Naive thymus-derived CD4-positive, alpha-beta T cell (primary cell): ENCODE measurements around the gene CCM2L. TPM values are rescaled to one million over a fixed set of nuclear protein-coding genes. Genes with fewer than 3 reads are reported as not detected.

Experiments
- ATAC-seq: fragments of 150-1000 bp; cut with Tn5 transposase; 2 replicates; pipeline ENCODE4 v1.10.0; 2021; ENCODE audit warnings: mild to moderate bottlenecking, moderate library complexity
- CTCF ChIA-PET: fragments of 350-600 bp; sonication (Branson Sonifier 250); formaldehyde crosslinking; loops from one replicate; lab custom pipeline; 2021; ENCODE audit warnings: antibody characterized with exemption; lab: Charles Lee
- POLR2A ChIA-PET: fragments of 350-600 bp; sonication (Branson Sonifier 250); formaldehyde crosslinking; loops from one replicate; lab custom pipeline; 2021; ENCODE audit warnings: antibody characterized with exemption, inconsistent platforms; lab: Charles Lee
- DNase-seq, 9 donors: peaks; one replicate each; pipeline versions ENCODE4 v3.0.0 to v3.0.0-alpha.2; 2020 to 2022; ENCODE audit warnings: mixed read lengths in 1 of 9
- H3K27ac ChIP-seq: one replicate; pipeline ENCODE4 v1.7.0; 2013; ENCODE audit warnings: mild to moderate bottlenecking, low read depth, low read length, moderate library complexity
- H3K27me3 ChIP-seq, 2 donors: one replicate each; pipeline ENCODE4 v1.7.0; 2013; ENCODE audit warnings: low read length in 2 of 2, mild to moderate bottlenecking in 2 of 2, moderate library complexity in 2 of 2; ENCODE audit not compliant: control insufficient read depth in 2 of 2, insufficient read depth in 2 of 2
- H3K36me3 ChIP-seq, 3 experiments: 1 replicate in 2 of 3; 2 replicates in 1 of 3; pipeline ENCODE4 v1.7.0; 2013; ENCODE audit warnings: low read length in 3 of 3, mild to moderate bottlenecking in 3 of 3, moderate library complexity in 1 of 3; ENCODE audit not compliant: insufficient read depth in 3 of 3, control insufficient read depth in 2 of 3
- H3K4me1 ChIP-seq, 2 donors: one replicate each; pipeline ENCODE4 v1.7.0; 2013; ENCODE audit warnings: low read length in 2 of 2, mild to moderate bottlenecking in 2 of 2, moderate library complexity in 1 of 2; ENCODE audit not compliant: control insufficient read depth in 2 of 2, insufficient read depth in 2 of 2
- H3K4me3 ChIP-seq: 2 replicates; pipeline ENCODE4 v1.7.0; 2013; ENCODE audit warnings: mild to moderate bottlenecking, low read length
- H3K9me3 ChIP-seq, 3 experiments: 1 replicate in 2 of 3; 2 replicates in 1 of 3; pipeline ENCODE4 v1.7.0; 2013; ENCODE audit warnings: low read length in 3 of 3; ENCODE audit not compliant: control insufficient read depth in 2 of 3
- H3K27ac Mint-ChIP-seq, 9 donors: one replicate each; pipeline ENCODE4 v1.8.0; 2020 to 2022; ENCODE audit warnings: mixed read lengths in 9 of 9, mild to moderate bottlenecking in 8 of 9, moderate library complexity in 5 of 9, inconsistent platforms in 2 of 9
- H3K27me3 Mint-ChIP-seq, 5 donors: one replicate each; pipeline ENCODE4 v1.8.0; 2021 to 2022; ENCODE audit warnings: mixed read lengths in 5 of 5, mild to moderate bottlenecking in 1 of 5
- H3K36me3 Mint-ChIP-seq, 5 donors: one replicate each; pipeline ENCODE4 v1.8.0; 2020 to 2022; ENCODE audit warnings: mixed read lengths in 5 of 5, mild to moderate bottlenecking in 3 of 5, inconsistent platforms in 1 of 5
- H3K4me1 Mint-ChIP-seq, 7 donors: one replicate each; pipeline ENCODE4 v1.8.0; 2020 to 2022; ENCODE audit warnings: mixed read lengths in 7 of 7, mild to moderate bottlenecking in 3 of 7, inconsistent platforms in 1 of 7
- H3K4me3 Mint-ChIP-seq, 10 donors: one replicate each; pipeline ENCODE4 v1.8.0; 2020 to 2022; ENCODE audit warnings: mild to moderate bottlenecking in 10 of 10, mixed read lengths in 10 of 10, moderate library complexity in 6 of 10, inconsistent platforms in 2 of 10
- H3K9me3 Mint-ChIP-seq, 11 donors: one replicate each; pipeline ENCODE4 v1.8.0; 2020 to 2022; ENCODE audit warnings: mixed read lengths in 11 of 11, mild to moderate bottlenecking in 4 of 11, inconsistent platforms in 1 of 11, moderate library complexity in 1 of 11
- intact Hi-C, 2 donors: fragments of 100-400 bp; cut with micrococcal nuclease; formaldehyde crosslinking; loops; one replicate each; pipeline ENCODE4 v1.15.1; 2023
- polyA plus RNA-seq, 2 donors: library from polyadenylated mRNA; unstranded; fragments of 300-500 nt; fragmentation: Illumina TruSeq; gene quantifications; one replicate each; pipeline ENCODE4 v1.2.3, GENCODE V29; 2021
- total RNA-seq, 6 experiments: library from RNA in 5 of 6; stranded (reverse) in 5 of 6; gene quantifications; 1 replicate in 5 of 6; 2 replicates in 1 of 6; pipeline ENCODE4 v1.2.3 and lab custom pipeline; 2021 to 2026

CCM2L gene
- total and polyA plus RNA-seq, 7 experiments from 2014 or later: not detected

DNA sequence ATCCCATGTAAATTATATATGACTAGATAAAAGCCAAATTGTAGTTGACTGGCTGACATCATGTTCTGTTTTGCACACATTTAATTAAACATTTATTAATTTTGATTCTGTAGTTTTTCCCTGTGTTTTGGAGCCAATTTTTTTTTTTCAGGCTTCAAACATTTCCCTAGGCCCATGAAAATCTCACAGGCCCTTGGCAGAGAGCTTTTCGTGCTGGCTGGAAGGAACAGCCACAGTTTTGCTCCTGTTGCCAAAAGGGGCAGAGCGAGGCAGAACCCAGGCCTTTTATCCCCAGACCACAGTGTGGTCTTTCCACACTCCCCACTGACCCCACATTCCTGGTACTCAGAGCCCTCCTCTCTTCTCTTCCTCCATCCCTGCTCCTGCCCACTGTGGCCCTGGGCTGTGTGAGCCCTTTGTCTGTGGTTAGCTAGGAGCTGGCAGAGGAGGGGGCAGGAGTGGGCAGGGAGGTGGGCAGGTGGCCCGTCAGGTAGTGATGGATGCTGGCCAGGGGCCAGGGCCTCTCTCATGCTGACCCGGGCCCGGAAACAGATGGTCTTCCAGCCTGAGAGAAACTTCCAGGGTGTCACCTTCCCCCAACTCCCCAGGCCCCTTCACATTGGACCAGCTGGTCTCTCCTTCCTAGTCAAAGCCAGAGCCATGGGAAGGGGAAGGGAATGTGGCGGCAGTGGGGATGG is 19.4 kb upstream of the CCM2L start:
- no peaks in the 10 kb centered on the region for H3K9me3 Mint-ChIP-seq
- POLR2A ChIA-PET: no interaction called here
- H3K4me3 Mint-ChIP-seq: no peak overlapping the region
- H3K27me3 Mint-ChIP-seq: peaks cover 19 to 31% (median 23%) of the 10 kb centered on the region in 5 donors
- DNase-seq (no peak), ATAC-seq (no peak)
- H3K36me3 Mint-ChIP-seq: no peaks in the 10 kb centered on the region
- Histone ChIP-seq H3K27me3 (no peaks in the 10 kb centered on the region), H3K4me3 (no peak overlapping the region), H3K27ac (no peak overlapping the region), H3K36me3 (no peaks in the 10 kb centered on the region), H3K4me1 (no peaks in the 10 kb centered on the region), H3K9me3 (no peaks in the 10 kb centered on the region)
- no peak overlapping the region for H3K27ac Mint-ChIP-seq
- CTCF ChIA-PET: no interaction called here
- intact Hi-C loops: no loop called here
- H3K4me1 Mint-ChIP-seq: peaks cover 0 to 4% (median 0%) of the 10 kb centered on the region in 7 donors

DNA sequence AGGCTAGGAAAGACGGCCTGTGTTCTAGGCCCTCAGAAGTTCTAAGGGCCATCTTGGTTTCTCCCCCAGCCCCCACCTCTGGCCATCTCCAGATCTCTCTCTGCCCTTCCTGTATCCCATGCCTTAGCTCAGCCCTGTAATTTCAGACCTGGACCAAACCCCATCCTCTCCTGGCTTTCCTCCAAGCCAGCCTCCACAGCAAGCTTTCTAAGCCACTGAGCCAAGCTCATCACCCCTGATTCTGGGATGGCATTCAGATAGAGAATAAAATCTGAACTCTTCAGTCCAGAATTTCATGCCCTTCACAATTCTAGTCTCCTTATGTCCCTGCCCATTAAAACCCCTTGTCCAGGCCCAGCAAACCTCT is 18.9 kb upstream of the CCM2L start:
- ATAC-seq (no peak), DNase-seq (no peak)
- Mint-ChIP-seq H3K9me3 (no peaks in the 10 kb centered on the region), H3K27ac (no peak overlapping the region), H3K36me3 (no peaks in the 10 kb centered on the region), H3K4me1 (peaks cover 0 to 5% (median 0%) of the 10 kb centered on the region in 7 donors), H3K4me3 (no peak overlapping the region), H3K27me3 (peaks cover 24 to 35% (median 28%) of the 10 kb centered on the region in 5 donors)
- Histone ChIP-seq H3K36me3 (no peaks in the 10 kb centered on the region), H3K4me1 (no peaks in the 10 kb centered on the region), H3K9me3 (no peaks in the 10 kb centered on the region), H3K4me3 (no peak overlapping the region), H3K27ac (no peak overlapping the region), H3K27me3 (no peaks in the 10 kb centered on the region)
- ChIA-PET CTCF (no interaction called here), POLR2A (no interaction called here)
- intact Hi-C loops: no loop called here

DNA sequence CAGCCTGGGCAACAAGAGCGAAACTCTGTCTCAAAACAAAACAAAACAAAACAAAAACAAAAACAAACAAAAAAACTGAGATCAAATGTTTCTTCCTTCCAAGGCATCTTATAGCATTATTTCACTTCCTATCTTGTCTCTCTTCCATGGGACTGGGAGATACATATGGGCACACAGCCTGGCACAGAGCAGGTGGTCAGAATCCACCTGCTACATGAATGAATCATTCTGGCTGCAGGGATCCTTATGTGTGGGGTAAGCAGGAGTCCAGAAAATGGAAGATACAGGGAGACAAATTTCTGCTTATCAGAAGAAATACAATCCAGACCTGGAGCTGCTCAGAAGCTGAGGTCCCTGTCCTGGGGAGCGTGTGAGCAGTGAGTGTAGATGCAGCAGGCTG is 18.2 kb upstream of the CCM2L start:
- Histone ChIP-seq H3K9me3 (no peaks in the 10 kb centered on the region), H3K4me3 (no peak overlapping the region), H3K27ac (no peak overlapping the region), H3K36me3 (no peaks in the 10 kb centered on the region), H3K4me1 (no peaks in the 10 kb centered on the region), H3K27me3 (no peaks in the 10 kb centered on the region)
- H3K36me3 Mint-ChIP-seq: no peaks in the 10 kb centered on the region
- ChIA-PET POLR2A (no interaction called here), CTCF (no interaction called here)
- ATAC-seq (no peak), DNase-seq (no peak)
- H3K4me3 Mint-ChIP-seq: no peak overlapping the region
- no peak overlapping the region for H3K27ac Mint-ChIP-seq
- H3K9me3 Mint-ChIP-seq: no peaks in the 10 kb centered on the region
- H3K4me1 Mint-ChIP-seq: peaks cover 0 to 5% (median 0%) of the 10 kb centered on the region in 7 donors
- H3K27me3 Mint-ChIP-seq: peaks cover 32 to 39% (median 34%) of the 10 kb centered on the region in 5 donors
- intact Hi-C loops: no loop called here

DNA sequence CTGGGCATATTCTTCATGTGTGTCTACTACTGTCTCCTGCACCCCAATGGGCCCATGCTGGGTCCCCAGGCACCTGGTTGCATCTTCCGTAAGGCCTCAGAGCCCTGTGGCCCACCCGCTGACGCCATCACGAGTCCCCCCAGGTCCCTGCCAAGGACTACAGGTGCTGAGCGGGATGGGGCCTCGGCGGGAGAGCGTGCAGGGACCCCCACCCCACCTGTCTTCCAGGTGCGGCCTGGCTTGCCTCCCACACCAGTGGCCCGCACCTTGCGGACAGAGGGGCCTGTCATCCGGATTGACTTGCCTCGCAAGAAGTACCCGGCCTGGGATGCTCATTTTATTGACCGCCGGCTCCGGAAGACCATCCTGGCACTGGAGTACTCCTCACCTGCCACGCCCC is 13.2 kb upstream of the CCM2L start:
- CTCF ChIA-PET: no interaction called here
- H3K27ac Mint-ChIP-seq: no peak overlapping the region
- no peak overlapping the region for H3K4me3 ChIP-seq

DNA sequence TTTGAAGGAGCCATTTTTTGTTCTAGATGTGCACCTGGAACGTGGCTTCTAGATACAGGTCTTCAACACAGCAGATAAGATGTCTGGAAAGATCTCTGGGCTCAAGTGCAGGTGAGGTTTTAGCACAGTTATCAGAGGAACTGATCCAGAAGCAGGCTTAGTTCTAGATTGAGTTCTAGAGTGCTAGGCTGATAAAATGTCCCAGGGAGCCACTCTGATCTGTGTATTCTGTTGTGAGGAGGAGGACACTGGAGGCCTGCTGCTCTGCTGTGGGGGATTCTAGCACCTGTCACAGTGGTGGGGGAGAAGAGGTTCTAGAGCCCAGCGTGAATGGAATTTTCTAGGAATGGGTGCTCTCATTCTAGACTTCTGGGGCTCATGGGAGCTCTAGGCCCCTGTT is 12.0 kb upstream of the CCM2L start:
- Histone ChIP-seq H3K4me1 (no peaks in the 10 kb centered on the region), H3K27me3 (no peaks in the 10 kb centered on the region), H3K4me3 (no peak overlapping the region), H3K9me3 (no peaks in the 10 kb centered on the region), H3K27ac (no peak overlapping the region), H3K36me3 (no peaks in the 10 kb centered on the region)
- Mint-ChIP-seq H3K9me3 (no peaks in the 10 kb centered on the region), H3K27me3 (peaks cover 29 to 31% (median 30%) of the 10 kb centered on the region in 5 donors), H3K4me3 (no peak overlapping the region), H3K27ac (no peak overlapping the region), H3K36me3 (no peaks in the 10 kb centered on the region), H3K4me1 (peaks cover 0 to 3% (median 0%) of the 10 kb centered on the region in 7 donors)
- DNase-seq (no peak), ATAC-seq (no peak)
- CTCF ChIA-PET: no interaction called here
- POLR2A ChIA-PET: no interaction called here
- intact Hi-C loops: no loop called here

More for the DNA sequence above, 13.2 kb upstream of the CCM2L start:
- Histone ChIP-seq H3K36me3 (no peaks in the 10 kb centered on the region), H3K27ac (no peak overlapping the region), H3K27me3 (no peaks in the 10 kb centered on the region), H3K9me3 (no peaks in the 10 kb centered on the region), H3K4me1 (no peaks in the 10 kb centered on the region)
- H3K4me1 Mint-ChIP-seq: peaks cover 0 to 3% (median 0%) of the 10 kb centered on the region in 7 donors
- H3K27me3 Mint-ChIP-seq: peaks cover 32 to 39% (median 34%) of the 10 kb centered on the region in 5 donors
- H3K9me3 Mint-ChIP-seq: no peaks in the 10 kb centered on the region
- ATAC-seq (no peak), DNase-seq (no peak)
- no peaks in the 10 kb centered on the region for H3K36me3 Mint-ChIP-seq
- H3K4me3 Mint-ChIP-seq: no peak overlapping the region
- POLR2A ChIA-PET: no interaction called here
- intact Hi-C loops: no loop called here

DNA sequence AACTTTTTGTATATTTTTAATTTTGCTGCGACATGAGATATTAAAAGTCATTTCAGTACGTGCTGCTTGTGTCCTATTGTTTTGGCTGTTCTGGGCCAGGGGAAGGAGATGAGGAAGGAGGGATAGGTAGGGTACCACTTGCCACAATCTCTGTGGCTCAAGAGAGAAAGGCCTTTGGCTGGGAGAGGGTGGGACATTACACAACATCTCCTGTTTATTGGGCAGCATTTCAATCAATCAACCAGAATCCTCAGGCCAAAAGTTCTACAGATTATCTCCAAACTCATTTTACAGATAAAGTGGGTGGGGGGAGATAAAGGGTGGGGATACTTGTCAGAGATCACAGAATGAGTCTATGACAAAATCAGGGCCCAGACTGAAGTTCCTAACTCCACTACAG is 6.9 kb upstream of the CCM2L start:
- Mint-ChIP-seq H3K27ac (no peak overlapping the region), H3K9me3 (no peaks in the 10 kb centered on the region), H3K4me1 (peaks cover 0 to 9% (median 0%) of the 10 kb centered on the region in 7 donors), H3K36me3 (no peaks in the 10 kb centered on the region), H3K27me3 (peaks cover 0 to 8% (median 4%) of the 10 kb centered on the region in 5 donors), H3K4me3 (no peak overlapping the region)
- H3K4me1 ChIP-seq: no peaks in the 10 kb centered on the region
- no peak for DNase-seq
- H3K9me3 ChIP-seq: no peaks in the 10 kb centered on the region
- H3K36me3 ChIP-seq: no peaks in the 10 kb centered on the region
- H3K27ac ChIP-seq: no peak overlapping the region
- no peaks in the 10 kb centered on the region for H3K27me3 ChIP-seq
- ChIA-PET POLR2A (no interaction called here), CTCF (no interaction called here)
- no peak overlapping the region for H3K4me3 ChIP-seq
- intact Hi-C loops: no loop called here
- no peak for ATAC-seq

DNA sequence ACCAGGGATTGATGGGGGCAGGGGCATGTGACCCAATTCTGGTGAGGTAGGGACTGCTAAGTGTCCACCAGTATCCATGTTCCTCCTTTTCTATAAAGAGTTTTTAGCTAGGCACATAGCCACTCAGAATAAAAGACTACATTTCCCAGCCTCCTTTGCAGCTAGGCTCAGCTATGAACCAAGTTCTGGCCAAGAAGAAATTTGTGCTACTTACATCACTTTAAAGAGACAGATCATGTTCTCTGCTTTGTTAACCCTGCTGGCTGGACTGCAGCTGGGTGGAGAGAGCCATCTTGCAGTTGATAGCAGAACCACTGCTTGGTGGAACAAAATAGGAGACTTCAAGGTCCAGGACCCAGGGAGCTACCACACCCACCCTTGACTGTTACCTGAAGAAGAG is 5.3 kb upstream of the CCM2L start:
- ATAC-seq (no peak), DNase-seq (no peak)
- peaks cover 0 to 11% (median 7%) of the 10 kb centered on the region in 5 donors for H3K27me3 Mint-ChIP-seq
- POLR2A ChIA-PET: no interaction called here
- Histone ChIP-seq H3K27ac (no peak overlapping the region), H3K27me3 (no peaks in the 10 kb centered on the region), H3K4me1 (no peaks in the 10 kb centered on the region), H3K36me3 (no peaks in the 10 kb centered on the region), H3K4me3 (no peak overlapping the region), H3K9me3 (no peaks in the 10 kb centered on the region)
- H3K4me1 Mint-ChIP-seq: peaks cover 0 to 9% (median 0%) of the 10 kb centered on the region in 7 donors
- H3K4me3 Mint-ChIP-seq: no peak overlapping the region
- no peaks in the 10 kb centered on the region for H3K9me3 Mint-ChIP-seq
- intact Hi-C loops: no loop called here
- H3K36me3 Mint-ChIP-seq: no peaks in the 10 kb centered on the region
- no peak overlapping the region for H3K27ac Mint-ChIP-seq
- CTCF ChIA-PET: no interaction called here
